A673 (cell line): ENCODE measurements around the gene HESX1.

Experiments
- CTCF ChIP-seq: fragments of 300-800, 200-600 bp; sonication (generic); conservative IDR thresholded peaks from 2 replicates; pipeline ENCODE4 v1.5.1; 2017; ENCODE audit warnings: low read depth, mild to moderate bottlenecking, antibody characterized with exemption, low read length, moderate library complexity, mixed read lengths
- EZH2 ChIP-seq: fragments of 200-600 bp; sonication (generic); IDR thresholded peaks from 2 replicates; pipeline ENCODE4 v1.6.1; 2017; ENCODE audit warnings: borderline replicate concordance, low read depth, mild to moderate bottlenecking, mixed read lengths, antibody characterized with exemption, low read length; ENCODE audit not compliant: poor library complexity, severe bottlenecking

- TF ChIP-seq CTCF = no peak
- TF ChIP-seq EZH2 = no peak
Measured at GRCh38 chr3:57176045-57176444, 23.7 kb downstream of the HESX1 start.
